Activated naive CD4-positive, alpha-beta T cell treated with Interleukin-2 at 50 U/mL for 16 hours (primary cell): ENCODE data around the gene SLC36A4.
"Not testable (repeated sequence)": the region's sequence is repeated elsewhere in the genome, so short reads cannot be mapped to it uniquely, and the experiment has no call there.

ENCODE experiments used
- DNase-seq: peaks from one replicate; pipeline ENCODE4 v3.0.0-alpha.2; 2020

SLC36A4 gene

GRCh38 chr11:93193731-93194130 is 4.1 kb downstream of the SLC36A4 start:
- no peak for DNase-seq

GRCh38 chr11:93192163-93192562 is 5.6 kb downstream of the SLC36A4 start:
- DNase-seq, result no peak

- DNase-seq, result no peak
Observed at GRCh38 chr11:93189462-93189861, 8.3 kb downstream of the SLC36A4 start.

- no peak for DNase-seq
Observed at GRCh38 chr11:93188726-93189125, 9.1 kb downstream of the SLC36A4 start.

- no peak for DNase-seq
Observed at GRCh38 chr11:93187290-93187689, 10.5 kb downstream of the SLC36A4 start.

GRCh38 chr11:93177891-93178290 is 19.9 kb downstream of the SLC36A4 start:
- not testable (repeated sequence) for DNase-seq

GRCh38 chr11:93169950-93170561 is 27.7 kb downstream of the SLC36A4 start:
- no peak for DNase-seq

GRCh38 chr11:93169143-93169542 is 28.6 kb downstream of the SLC36A4 start:
- no peak for DNase-seq

- no peak for DNase-seq
Observed at GRCh38 chr11:93166862-93167261, 30.9 kb downstream of the SLC36A4 start.

- DNase-seq, result no peak
Observed at GRCh38 chr11:93166194-93166593, 31.6 kb downstream of the SLC36A4 start.

GRCh38 chr11:93160808-93161207 is 37.0 kb downstream of the SLC36A4 start:
- DNase-seq, result no peak

GRCh38 chr11:93160156-93160555 is 37.6 kb downstream of the SLC36A4 start:
- no peak for DNase-seq

- no peak for DNase-seq
Observed at GRCh38 chr11:93159721-93160120, 38.1 kb downstream of the SLC36A4 start.

- no peak for DNase-seq
Observed at GRCh38 chr11:93155738-93156137, 42.1 kb downstream of the SLC36A4 start.

GRCh38 chr11:93145390-93145915 is 52.3 kb downstream of the SLC36A4 start:
- DNase-seq, result no peak

- no peak for DNase-seq
Observed at GRCh38 chr11:93143800-93144199, 54.0 kb downstream of the SLC36A4 start.

GRCh38 chr11:93143186-93143585 is 54.6 kb downstream of the SLC36A4 start:
- DNase-seq, result no peak

- no peak for DNase-seq
Observed at GRCh38 chr11:93133488-93134109, 64.2 kb downstream of the SLC36A4 start.

- DNase-seq, result no peak
Observed at GRCh38 chr11:93132836-93133235, 65.0 kb downstream of the SLC36A4 start.

- no peak for DNase-seq
Observed at GRCh38 chr11:93131709-93132108, 66.1 kb downstream of the SLC36A4 start.

GRCh38 chr11:93128574-93128973 is 69.2 kb downstream of the SLC36A4 start:
- DNase-seq, result no peak

- no peak for DNase-seq
Observed at GRCh38 chr11:93123351-93123898, 74.4 kb downstream of the SLC36A4 start.

- no peak for DNase-seq
Observed at GRCh38 chr11:93122535-93123235, 75.1 kb downstream of the SLC36A4 start.

- DNase-seq, result no peak
Observed at GRCh38 chr11:93118276-93118675, 79.5 kb downstream of the SLC36A4 start.
